H9 (cell line): ENCODE measurements around the gene LRRC52. TPM values are rescaled to one million over a fixed set of nuclear protein-coding genes. Genes with fewer than 3 reads are reported as not detected.

ENCODE experiments used
- DNase-seq: peaks from one replicate; pipeline ENCODE4 v3.0.0-alpha.2; 2017
- H2AFZ ChIP-seq: one replicate; pipeline ENCODE4 v1.6.1; 2013; ENCODE audit warnings: mild to moderate bottlenecking, low read length, control low read depth, moderate library complexity
- H2AK5ac ChIP-seq: 2 replicates; pipeline ENCODE4 v1.6.1; 2013; ENCODE audit warnings: low read length, control low read depth, mixed read lengths; ENCODE audit not compliant: insufficient read length
- H2BK120ac ChIP-seq: one replicate; pipeline ENCODE4 v1.6.1; 2013; ENCODE audit warnings: low read depth, mild to moderate bottlenecking, low read length, control low read depth, inconsistent platforms; ENCODE audit not compliant: poor library complexity, severe bottlenecking
- H2BK12ac ChIP-seq: 2 replicates; pipeline ENCODE4 v1.6.1; 2013; ENCODE audit warnings: low read length, control low read depth, mixed read lengths, low read depth; ENCODE audit not compliant: insufficient read length
- H2BK15ac ChIP-seq: 2 replicates; pipeline ENCODE4 v1.6.1; 2013; ENCODE audit warnings: low read depth, low read length, control low read depth
- H2BK20ac ChIP-seq: one replicate; pipeline ENCODE4 v1.6.1; 2013; ENCODE audit warnings: low read depth, mild to moderate bottlenecking, low read length, control low read depth, inconsistent platforms; ENCODE audit not compliant: poor library complexity, severe bottlenecking
- H2BK5ac ChIP-seq: 2 replicates; pipeline ENCODE4 v1.6.1; 2013; ENCODE audit warnings: low read length, control low read depth, mixed read lengths; ENCODE audit not compliant: insufficient read length
- H3K14ac ChIP-seq: 2 replicates; pipeline ENCODE4 v1.6.1; 2013; ENCODE audit warnings: low read length, control low read depth; ENCODE audit not compliant: insufficient read depth
- H3K18ac ChIP-seq: 2 replicates; pipeline ENCODE4 v1.6.1; 2013; ENCODE audit warnings: low read depth, mild to moderate bottlenecking, mixed read lengths, low read length, control low read depth; ENCODE audit not compliant: insufficient read length
- H3K23ac ChIP-seq: 2 replicates; pipeline ENCODE4 v1.6.1; 2013; ENCODE audit warnings: low read length, control low read depth, mixed read lengths, low read depth; ENCODE audit not compliant: insufficient read length
- H3K23me2 ChIP-seq: 2 replicates; pipeline ENCODE4 v1.6.1; 2013; ENCODE audit warnings: low read depth, mild to moderate bottlenecking, mixed read lengths, low read length, control low read depth; ENCODE audit not compliant: insufficient read length, poor library complexity, severe bottlenecking
- H3K27ac ChIP-seq: 2 replicates; pipeline ENCODE4 v1.5.1; 2013; ENCODE audit warnings: low read length, control low read depth, mixed read lengths, low read depth; ENCODE audit not compliant: insufficient read length
- H3K27me3 ChIP-seq: 2 replicates; pipeline ENCODE4 v1.6.1; 2013; ENCODE audit warnings: low read length, control low read depth, inconsistent platforms; ENCODE audit not compliant: insufficient read depth
- H3K4ac ChIP-seq: 2 replicates; pipeline ENCODE4 v1.6.1; 2013; ENCODE audit warnings: low read depth, mild to moderate bottlenecking, control low read depth, inconsistent platforms, low read length, moderate library complexity
- H3K4me1 ChIP-seq: 2 replicates; pipeline ENCODE4 v1.6.1; 2013; ENCODE audit warnings: low read length, control low read depth, inconsistent platforms; ENCODE audit not compliant: insufficient read depth
- H3K4me2 ChIP-seq: 2 replicates; pipeline ENCODE4 v1.6.1; 2013; ENCODE audit warnings: low read length, control low read depth, mixed read lengths; ENCODE audit not compliant: insufficient read length, insufficient read depth
- H3K56ac ChIP-seq: 2 replicates; pipeline ENCODE4 v1.6.1; 2013; ENCODE audit warnings: low read depth, mild to moderate bottlenecking, mixed read lengths, low read length, control low read depth; ENCODE audit not compliant: insufficient read length
- H3K79me1 ChIP-seq: 2 replicates; pipeline ENCODE4 v1.6.1; 2013; ENCODE audit warnings: low read depth, mild to moderate bottlenecking, moderate library complexity, low read length, control low read depth, inconsistent platforms; ENCODE audit not compliant: insufficient read depth, poor library complexity, severe bottlenecking
- H3K79me2 ChIP-seq: 2 replicates; pipeline ENCODE4 v1.6.1; 2013; ENCODE audit warnings: low read length, control low read depth, inconsistent platforms; ENCODE audit not compliant: insufficient read depth
- H3K9ac ChIP-seq: 2 replicates; pipeline ENCODE4 v1.6.1; 2013; ENCODE audit warnings: low read length, control low read depth, mixed read lengths; ENCODE audit not compliant: insufficient read length; ENCODE audit errors: extremely low read depth
- H3K9me3 ChIP-seq: one replicate; pipeline ENCODE4 v1.6.1; 2013; ENCODE audit warnings: low read depth, low read length, inconsistent platforms; ENCODE audit not compliant: control insufficient read depth
- H3T11ph ChIP-seq: one replicate; pipeline ENCODE4 v1.6.1; 2013; ENCODE audit warnings: mild to moderate bottlenecking, low read length, control low read depth, inconsistent platforms
- H4K20me1 ChIP-seq: one replicate; pipeline ENCODE4 v1.6.1; 2013; ENCODE audit not compliant: control insufficient read depth, insufficient read length, insufficient read depth
- H4K5ac ChIP-seq: 2 replicates; pipeline ENCODE4 v1.6.1; 2013; ENCODE audit warnings: low read depth, mild to moderate bottlenecking, mixed read lengths, low read length, control low read depth; ENCODE audit not compliant: insufficient read length
- H4K8ac ChIP-seq: replicated peaks from 2 replicates; pipeline ENCODE4 v1.6.1; 2013; ENCODE audit warnings: low read length, control low read depth, mixed read lengths, low read depth; ENCODE audit not compliant: insufficient read length
- H4K91ac ChIP-seq: 2 replicates; pipeline ENCODE4 v1.6.1; 2013; ENCODE audit warnings: low read depth, mild to moderate bottlenecking, moderate library complexity, mixed read lengths, low read length, control low read depth; ENCODE audit not compliant: insufficient read length
- H3K27ac Mint-ChIP-seq, 3 experiments: 2 replicates in 2 of 3; 3 replicates in 1 of 3; pipeline ENCODE4 v1.8.0; 2020 to 2021; ENCODE audit warnings: mixed read lengths in 3 of 3, mild to moderate bottlenecking in 1 of 3, moderate library complexity in 1 of 3
- H3K27me3 Mint-ChIP-seq: 2 replicates; pipeline ENCODE4 v1.8.0; 2021; ENCODE audit warnings: low read depth, mild to moderate bottlenecking, moderate library complexity, mixed read lengths
- H3K36me3 Mint-ChIP-seq, 3 experiments: 2 replicates in 2 of 3; 3 replicates in 1 of 3; pipeline ENCODE4 v1.8.0; 2020 to 2021; ENCODE audit warnings: low read depth in 3 of 3, mixed read lengths in 3 of 3; ENCODE audit not compliant: insufficient read depth in 1 of 3
- H3K4me1 Mint-ChIP-seq, 2 experiments: 2 replicates each; pipeline ENCODE4 v1.8.0; 2020; ENCODE audit warnings: mixed read lengths in 2 of 2
- H3K4me3 Mint-ChIP-seq, 2 experiments: 2 replicates in 1 of 2; 3 replicates in 1 of 2; pipeline ENCODE4 v1.8.0; 2020 to 2021; ENCODE audit warnings: mild to moderate bottlenecking in 2 of 2, mixed read lengths in 2 of 2, moderate library complexity in 1 of 2
- H3K9me3 Mint-ChIP-seq, 2 experiments: 2 replicates in 1 of 2; 3 replicates in 1 of 2; pipeline ENCODE4 v1.8.0; 2020; ENCODE audit warnings: mild to moderate bottlenecking in 2 of 2, mixed read lengths in 2 of 2, moderate library complexity in 1 of 2
- CTCF ChIP-seq: fragments of 200-600 bp; sonication (generic); conservative IDR thresholded peaks from 3 replicates; pipeline ENCODE4 v1.8.0; 2021; ENCODE audit warnings: antibody characterized with exemption, mild to moderate bottlenecking
- WGBS: extraction: QIAGEN DNeasy Blood & Tissue Kit; methylation state at CpG from one replicate; pipeline ENCODE4 v1.1.7; 2013; ENCODE audit warnings: missing lambda C conversion rate, low lambda C conversion rate, mixed read lengths; ENCODE audit not compliant: insufficient read length; ENCODE audit errors: extremely low coverage; 5-methylcytosine and 5-hydroxymethylcytosine counted together
- total RNA-seq: library from RNA; stranded (reverse); gene quantifications from 2 replicates; pipeline ENCODE4 v1.2.1, GENCODE V29; 2021

The LRRC52 gene
- total RNA-seq, 1 experiment from 2014 or later = not detected

GRCh38 chr1:165539306-165539705, 4.5 kb upstream of the LRRC52 start:
- Histone ChIP-seq H2BK15ac (no peak overlapping the region), H3K18ac (no peak overlapping the region), H3K27me3 (no peaks in the 10 kb centered on the region; the same call in 1 of the 2 replicates), H3K56ac (no peak overlapping the region), H3K9ac (no peak overlapping the region), H3K79me1 (no peaks in the 10 kb centered on the region), H3K9me3 (no peaks in the 10 kb centered on the region), H4K5ac (no peak overlapping the region), H3T11ph (no peak overlapping the region), H4K20me1 (no peaks in the 10 kb centered on the region), H3K14ac (no peak overlapping the region), H4K8ac (no peak overlapping the region), H3K4me1 (0 out of 2 replicates have a peak, but pooled peaks cover 2% of the 10 kb centered on the region), H2BK5ac (no peak overlapping the region), H2BK12ac (no peak overlapping the region), H2BK120ac (no peak overlapping the region), H3K79me2 (no peaks in the 10 kb centered on the region), H2AFZ (no peak overlapping the region), H3K4ac (no peak overlapping the region), H2BK20ac (no peak overlapping the region), H3K4me2 (no peak overlapping the region), H4K91ac (no peak overlapping the region), H3K23ac (no peak overlapping the region), H3K27ac (no peak overlapping the region), H2AK5ac (no peak overlapping the region), H3K23me2 (no peaks in the 10 kb centered on the region)
- no peaks in the 10 kb centered on the region for H3K9me3 Mint-ChIP-seq
- no peak overlapping the region for H3K4me3 Mint-ChIP-seq
- peaks cover 11 to 15% of the 10 kb centered on the region in 2 experiments for H3K4me1 Mint-ChIP-seq
- H3K36me3 Mint-ChIP-seq = no peaks in the 10 kb centered on the region
- DNase-seq = no peak
- TF ChIP-seq CTCF = no peak
- no CpG with 5 or more reads among the region's 4 CpGs for WGBS
- no peak overlapping the region for H3K27ac Mint-ChIP-seq
- H3K27me3 Mint-ChIP-seq = peaks cover 14% of the 10 kb centered on the region
